LHCN-M2 (cell line): ENCODE results near the gene SEMA6B. TPM values are rescaled to one million over a fixed set of nuclear protein-coding genes. Genes with fewer than 3 reads are reported as not detected.

Experiments
- DNase-seq: peaks from one replicate; pipeline ENCODE4 v3.0.0-alpha.2; 2012; ENCODE audit warnings: low read depth
- total RNA-seq: library from RNA; depleted of rRNA; stranded (reverse); fragments of >200 nt; gene quantifications from 2 replicates; pipeline ENCODE4 v1.2.3, GENCODE V29; 2014

Gene SEMA6B
- total RNA-seq, 1 experiment from 2014 or later: 30.7 TPM

DNA sequence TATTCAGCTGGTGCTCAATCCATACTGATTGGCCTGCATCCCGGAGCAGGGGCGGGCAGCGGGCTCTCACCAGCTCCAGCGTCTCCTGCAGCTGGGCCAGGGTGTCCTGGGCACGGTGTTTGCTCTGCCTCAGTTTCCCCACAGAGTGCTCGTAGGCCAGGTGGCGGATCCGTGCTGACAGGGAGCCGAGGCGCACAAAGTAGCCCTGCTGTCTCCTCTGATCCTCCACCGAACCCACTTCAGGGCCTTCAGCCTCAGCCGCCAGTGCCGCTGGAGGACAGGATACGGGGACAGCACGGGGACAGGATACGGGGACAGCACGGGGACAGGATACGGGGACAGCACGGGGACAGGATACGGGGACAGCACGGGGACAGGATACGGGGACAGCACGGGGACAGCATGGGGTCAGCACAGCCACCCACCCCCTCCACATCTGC is 33.9 kb downstream of the SEMA6B start:
- DNase-seq: no peak

DNA sequence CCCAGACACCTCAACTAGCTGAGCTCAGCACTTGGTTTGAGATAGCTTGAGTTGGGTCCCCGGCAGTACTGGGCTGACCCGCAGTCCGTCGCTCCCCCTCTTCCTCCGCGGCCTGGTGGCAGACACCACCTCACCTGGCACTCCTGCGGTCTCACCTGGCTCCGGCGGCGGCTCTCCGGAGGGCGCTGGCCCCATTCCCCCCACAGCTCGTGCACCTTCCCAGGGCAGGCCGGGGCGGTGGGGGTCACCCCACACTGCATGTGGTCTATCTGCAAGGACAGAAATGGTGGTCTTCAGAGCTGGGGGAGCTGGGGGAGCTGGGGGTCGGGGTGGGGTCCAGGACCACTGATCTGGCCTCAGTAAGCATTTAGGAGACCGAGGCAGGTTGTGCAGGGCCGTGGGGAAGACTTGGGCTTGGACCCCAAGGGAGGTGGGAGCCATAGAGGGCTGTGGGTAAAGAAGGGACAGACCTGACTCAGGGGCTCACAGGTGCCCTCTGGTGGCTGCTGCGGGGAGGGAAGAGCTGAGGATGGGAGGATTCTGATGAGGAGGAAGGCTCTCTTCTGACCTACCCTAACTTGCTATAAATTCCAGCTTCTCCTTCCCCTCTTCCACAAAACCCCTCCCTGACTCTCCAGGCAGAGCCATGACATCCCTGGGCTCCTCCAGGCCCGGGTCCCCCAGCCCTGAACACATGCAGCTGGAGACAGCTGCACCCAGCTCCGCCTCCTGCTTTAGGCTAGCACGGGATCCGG is 34.5 kb downstream of the SEMA6B start:
- DNase-seq: peak; percentile 37

DNA sequence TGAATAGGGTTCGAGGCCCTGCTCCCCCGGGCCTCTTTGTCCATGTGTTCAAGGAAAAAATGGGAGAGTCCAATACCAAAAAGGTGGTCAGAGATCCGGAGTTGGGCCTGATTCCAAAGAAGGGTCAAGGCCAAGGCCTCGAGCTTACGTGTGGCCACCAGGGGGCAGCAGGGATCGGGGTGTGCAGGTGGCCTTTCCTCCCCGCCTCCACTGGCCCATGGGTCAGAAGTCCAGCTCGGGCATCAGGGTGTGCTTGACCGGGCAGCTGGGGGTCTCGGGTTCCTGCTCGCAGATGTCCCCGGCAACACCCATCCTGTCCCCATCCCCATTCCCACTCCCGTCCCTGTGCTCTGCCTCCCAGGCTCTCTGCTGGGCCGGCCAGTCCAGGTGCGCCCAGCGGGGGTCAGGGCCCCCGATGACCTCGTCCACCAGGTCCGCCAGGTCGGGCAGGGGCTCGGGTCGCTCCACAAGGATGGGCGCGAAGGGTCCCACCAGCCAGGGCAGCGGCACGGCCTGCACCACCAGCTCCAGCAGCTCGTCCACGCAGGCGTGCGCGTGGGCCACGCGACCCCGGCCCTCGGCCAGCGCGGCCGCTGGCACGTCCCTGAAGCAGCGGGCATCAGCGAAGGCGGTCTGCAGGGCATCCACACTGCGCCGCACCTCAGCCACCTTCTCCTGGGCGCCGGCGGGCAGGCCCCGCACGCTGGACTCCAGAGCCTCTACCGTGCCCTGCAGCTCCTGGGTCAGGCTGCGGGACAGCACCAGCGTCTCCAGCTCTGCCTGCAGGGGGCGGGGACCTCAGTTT is 36.0 kb downstream of the SEMA6B start:
- DNase-seq: no peak

DNA sequence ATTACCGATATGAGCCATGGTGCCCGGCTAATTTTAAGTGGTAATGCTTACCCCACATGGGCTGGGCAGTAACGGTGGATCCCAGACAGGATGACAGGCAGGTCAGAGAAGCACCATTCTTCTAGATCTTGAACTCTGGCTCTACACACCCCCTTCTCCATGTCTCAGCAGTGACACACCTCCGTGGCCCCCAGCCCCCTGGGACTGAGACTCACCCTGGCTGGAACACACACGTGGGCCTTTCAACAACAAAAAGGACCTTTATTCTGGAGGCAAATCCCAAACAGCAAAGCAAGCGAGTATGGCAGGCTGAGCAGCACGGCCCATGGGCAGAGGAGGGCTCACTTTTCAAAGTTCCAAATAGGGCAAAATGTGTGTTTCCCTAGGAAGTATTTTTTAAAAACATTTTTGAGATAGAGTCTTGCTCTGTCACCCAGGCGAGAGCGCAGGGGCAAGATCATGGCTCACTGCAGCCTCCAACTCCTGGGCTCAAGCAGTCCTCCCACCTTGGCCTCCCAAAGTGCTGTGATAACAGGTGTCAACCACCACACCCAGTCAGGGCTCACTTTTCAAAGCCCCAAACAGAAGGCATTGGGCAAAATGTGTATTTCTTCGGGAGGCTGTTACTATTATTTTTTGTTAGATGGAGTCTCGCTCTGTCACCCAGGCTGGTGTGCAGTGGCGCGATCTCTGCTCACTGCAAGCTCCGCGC is 37.0 kb downstream of the SEMA6B start:
- no peak for DNase-seq

DNA sequence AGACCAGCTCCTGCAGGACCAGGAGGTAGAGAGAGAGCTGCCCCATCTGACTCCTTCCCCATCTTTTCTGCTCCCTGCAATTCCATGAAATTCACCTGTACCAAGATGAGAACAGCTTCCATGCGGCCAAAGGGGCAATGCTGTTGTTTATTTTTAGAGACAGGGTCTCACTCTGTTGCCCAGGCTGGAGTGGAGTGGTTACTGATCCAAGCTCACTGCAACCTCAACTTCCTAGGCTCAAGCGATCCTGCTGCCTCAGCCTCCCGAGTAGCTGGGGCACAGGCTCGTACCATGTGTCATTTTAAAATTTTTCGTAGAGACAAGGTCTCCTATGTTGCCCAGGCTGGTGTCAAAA is 37.6 kb downstream of the SEMA6B start:
- DNase-seq: no peak

DNA sequence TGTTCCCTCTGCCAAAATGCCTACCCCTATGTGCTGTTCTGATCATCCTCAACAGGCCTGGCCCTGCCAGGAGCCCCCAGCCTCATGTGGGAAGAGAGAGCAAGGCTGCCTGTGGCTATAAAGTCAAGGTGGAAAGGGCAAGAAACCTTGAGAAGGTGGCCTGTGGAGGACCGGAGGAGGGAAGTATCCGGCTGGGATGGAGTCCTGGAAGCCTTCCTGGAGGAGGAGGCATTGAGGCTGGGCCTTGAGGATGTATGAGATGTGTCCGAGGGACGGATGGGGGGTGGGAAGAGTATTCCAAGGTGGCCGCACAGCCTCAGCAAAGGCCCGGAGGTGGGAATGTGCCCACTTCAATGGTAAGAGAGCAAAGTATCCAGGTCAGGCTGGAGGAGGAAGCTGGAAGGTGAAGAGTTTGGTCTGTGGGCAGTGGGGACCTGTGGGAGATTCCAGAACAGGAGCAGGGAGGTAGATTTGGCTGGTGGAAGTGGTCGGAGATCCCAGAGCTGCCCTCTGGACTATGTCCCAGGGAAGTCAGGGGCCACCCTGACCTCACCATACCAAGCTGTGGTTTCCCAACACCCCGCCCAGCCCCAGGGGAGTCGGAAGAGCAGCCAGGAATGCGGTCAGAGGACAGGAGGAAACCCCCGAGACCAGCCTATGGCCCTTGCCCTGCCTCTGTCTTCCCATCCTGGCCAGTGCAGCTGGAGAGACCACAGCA is 38.2 kb downstream of the SEMA6B start:
- no peak for DNase-seq

DNA sequence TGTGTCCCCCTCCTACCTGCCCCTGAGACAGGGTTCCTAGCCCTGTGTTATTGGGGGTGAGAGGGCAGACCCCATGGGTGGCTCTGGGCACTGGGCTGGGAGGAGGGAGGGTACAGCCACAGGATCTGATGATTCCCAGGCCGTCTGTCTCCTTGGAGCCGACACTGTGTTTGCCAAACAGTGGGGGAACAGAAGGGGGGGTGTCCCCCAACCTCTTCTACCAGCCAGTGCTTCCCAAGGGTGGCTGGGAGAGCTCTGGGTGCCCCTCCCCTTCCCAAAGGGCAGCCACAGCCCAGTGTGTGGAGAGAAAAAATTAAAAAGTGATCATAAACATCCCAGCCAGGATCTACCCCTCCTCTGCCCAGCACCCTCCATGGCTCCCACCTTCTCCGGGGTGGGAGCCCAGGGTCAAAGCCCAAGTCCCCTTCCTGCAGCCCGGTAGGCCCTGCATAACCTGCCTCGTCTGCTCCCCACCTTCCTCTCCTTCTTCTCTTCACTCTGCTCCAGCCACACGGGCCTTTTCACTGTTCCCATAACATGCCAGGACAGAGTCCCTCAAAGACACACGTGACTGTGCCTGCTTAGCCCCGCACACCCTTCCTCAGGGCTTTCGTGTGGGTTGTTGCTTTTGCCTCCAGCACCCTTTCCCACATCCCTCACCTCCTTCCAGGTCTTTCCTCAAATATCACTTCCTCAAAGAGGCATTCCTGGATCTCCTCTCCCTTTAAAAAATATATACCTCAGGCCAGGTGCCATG is 39.8 kb downstream of the SEMA6B start:
- DNase-seq: peak; percentile 27

DNA sequence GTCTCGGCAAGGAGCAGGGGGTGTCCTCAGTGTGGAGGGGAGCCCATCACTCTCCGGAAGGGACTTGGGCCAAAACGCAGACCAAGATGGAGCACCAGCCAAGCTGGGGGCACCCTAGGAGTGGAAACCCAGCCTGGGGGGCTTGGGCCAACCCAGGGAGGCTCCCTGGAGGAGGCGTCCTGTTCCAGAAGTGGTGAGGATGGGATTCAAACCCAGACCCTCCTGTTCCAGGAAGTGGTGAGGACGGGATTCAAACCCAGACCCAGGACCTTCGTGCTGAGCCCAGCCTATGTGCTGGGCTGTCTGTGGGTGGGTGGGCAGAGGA is 40.4 kb downstream of the SEMA6B start:
- no peak for DNase-seq

DNA sequence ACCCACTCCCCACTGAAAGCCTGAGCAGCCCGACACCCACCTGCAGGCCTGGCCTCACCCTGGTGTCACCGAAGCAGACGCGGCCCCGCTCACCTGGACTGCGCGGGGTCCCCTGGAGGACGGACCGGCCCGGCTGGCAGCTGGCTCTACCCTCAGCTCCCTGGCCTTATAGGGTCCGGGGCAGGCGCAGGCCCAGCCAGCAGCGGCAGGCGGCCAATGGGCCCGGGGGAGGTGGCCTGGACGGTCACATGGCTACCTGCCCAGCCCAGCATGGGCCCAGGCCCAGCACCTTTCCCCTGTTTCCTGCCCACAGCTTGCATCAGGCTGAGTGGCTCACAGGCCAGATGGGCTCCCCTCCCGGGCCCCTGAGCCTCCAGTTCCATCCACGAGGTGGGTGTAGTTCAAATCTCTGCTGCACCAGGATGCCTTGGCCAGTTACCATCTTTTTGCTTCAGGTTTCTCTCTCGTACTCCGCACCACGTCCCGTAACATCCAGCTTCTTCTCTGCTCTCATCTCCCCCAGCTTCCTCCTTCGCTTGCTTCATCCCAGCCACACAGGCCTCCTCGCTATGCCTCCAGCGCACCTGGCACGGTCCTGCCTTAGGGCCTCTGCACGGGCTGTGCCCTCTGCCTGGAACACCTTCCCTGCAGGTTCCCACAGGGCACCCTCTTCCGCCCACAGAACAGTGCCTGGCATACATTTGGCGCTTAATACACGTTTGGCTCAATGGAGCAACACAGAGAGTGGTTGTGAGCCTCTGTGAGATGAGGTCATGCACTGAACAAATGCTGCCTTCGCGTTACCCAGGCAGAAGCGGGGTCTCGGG is 40.9 kb downstream of the SEMA6B start, which contains the start of gene PLIN4:
Gene PLIN4 (minus strand): TSS at position 142 of the 827 bp plus-strand sequence. CDS start 214 bp downstream, outside the sequence.
- DNase-seq: no peak

DNA sequence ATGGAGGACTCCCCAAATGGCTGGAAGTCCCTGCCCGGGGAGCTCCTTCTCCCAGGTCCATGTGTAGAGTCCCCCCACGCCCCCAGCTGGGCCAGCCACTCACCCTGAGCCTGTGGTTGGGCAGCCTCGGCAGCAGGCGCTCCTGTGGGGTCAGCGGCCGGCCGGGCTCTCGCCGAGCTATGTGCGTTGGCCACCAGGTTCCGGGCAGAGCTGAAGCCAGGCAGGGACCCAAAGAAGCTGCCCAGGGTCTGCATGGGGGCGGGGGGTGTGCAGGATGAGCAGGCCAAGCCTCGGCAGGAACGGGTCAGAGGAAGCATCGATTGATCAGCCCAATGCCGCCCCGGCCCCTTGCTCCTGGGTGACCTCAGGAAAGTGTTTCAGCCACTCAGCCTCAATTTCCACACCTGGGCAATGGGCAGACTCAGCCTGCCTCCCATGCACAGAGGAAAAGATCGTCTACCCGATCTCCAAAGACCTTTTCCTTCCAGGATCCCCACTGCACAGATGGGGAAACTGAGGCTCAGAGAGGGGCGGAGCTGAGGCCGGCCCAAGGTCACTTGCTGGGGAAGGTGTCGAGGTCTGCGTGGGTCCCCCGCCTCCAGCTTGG is 41.9 kb downstream of the SEMA6B start:
- DNase-seq: no peak

DNA sequence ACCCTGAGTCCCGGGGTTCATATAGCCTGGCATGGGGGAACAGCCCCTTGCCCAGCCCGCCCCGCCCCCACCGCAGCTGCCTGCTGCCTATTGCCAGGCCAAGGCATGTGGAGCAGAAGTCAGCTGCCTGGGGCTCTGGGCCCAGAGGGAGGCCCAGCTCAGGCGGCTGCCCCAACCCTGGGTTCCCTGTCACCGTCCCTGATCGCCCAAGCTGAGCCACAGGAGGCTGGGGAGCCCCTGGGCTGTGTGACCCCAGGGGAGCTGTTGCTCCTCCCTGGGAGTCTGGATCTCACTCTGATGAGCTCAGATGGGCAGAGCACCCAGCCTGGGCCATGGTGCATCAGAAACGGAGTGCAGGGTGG is 42.6 kb downstream of the SEMA6B start:
- DNase-seq: peak; percentile 34

DNA sequence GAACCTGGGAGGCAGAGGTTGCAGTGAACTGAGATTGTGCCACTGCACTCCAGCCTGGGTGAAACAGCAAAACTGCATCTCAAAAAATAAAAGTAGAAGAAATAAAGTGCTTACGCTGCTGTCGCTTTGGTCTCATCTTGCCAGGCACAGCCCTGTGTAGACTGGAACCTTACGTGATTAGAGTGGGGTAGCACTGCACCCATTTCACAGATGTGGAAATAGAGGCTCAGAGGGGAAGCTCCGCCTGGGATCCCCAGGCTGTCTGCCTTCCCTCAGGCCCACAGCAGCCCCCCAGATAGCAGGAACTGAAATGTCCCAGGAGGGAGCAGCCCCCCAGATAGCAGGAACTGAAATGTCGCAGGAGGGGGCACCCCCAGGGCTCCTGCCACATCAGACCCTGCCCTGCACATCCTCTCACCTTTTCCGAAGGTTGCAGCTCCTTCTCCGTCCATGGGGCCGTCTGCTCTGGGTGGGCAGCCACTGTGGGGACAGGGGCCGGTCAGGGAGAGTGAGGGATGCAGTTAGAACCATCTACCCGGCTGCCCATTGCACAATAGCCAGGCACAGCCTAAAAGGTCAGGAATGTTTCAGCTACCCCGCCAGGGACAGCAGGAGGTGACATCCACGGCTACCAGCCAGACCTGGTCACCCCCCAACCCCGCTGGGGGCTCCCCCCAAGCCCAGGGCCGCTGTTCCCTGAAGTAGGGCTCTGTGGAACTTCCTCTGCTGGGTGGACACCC is 43.1 kb downstream of the SEMA6B start:
- DNase-seq: no peak

DNA sequence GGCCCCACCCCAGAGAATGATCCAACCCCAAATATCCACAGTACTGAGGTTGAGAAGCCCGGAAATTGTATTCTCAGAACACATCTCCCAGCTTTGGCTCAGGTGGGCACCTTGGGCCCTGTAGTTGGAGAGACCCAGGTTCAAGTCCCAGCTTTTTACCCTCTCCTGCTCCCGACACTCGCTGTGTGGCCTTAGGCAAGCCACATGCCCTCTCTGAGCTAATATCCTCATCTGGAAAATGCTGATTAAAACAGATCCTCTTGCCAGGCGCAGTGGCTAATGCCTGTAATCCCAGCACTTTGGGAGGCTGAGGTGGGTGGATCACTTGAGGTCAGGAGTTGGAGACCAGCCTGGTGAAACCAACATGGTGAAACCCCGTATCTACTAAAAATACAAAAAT is 43.8 kb downstream of the SEMA6B start:
- DNase-seq: no peak

DNA sequence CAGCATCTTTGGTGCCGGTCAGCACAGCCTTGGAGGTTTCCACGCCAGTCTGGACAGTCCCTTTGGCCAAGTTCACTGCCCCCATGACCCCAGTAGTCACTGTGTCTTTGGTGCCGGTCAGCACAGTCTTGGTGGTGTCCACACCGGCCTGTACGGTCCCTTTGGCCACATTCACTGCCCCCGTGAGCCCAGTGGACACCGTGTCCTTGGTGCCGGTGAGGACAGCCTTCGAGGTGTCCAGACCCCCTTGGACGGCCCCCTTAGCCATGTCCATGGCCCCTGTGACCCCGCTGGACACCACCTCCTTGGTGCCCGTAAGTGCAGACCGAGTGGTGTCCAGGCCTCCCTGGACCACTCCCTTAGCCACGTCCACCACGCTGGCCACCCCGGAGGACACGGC is 46.2 kb downstream of the SEMA6B start:
- no peak for DNase-seq

DNA sequence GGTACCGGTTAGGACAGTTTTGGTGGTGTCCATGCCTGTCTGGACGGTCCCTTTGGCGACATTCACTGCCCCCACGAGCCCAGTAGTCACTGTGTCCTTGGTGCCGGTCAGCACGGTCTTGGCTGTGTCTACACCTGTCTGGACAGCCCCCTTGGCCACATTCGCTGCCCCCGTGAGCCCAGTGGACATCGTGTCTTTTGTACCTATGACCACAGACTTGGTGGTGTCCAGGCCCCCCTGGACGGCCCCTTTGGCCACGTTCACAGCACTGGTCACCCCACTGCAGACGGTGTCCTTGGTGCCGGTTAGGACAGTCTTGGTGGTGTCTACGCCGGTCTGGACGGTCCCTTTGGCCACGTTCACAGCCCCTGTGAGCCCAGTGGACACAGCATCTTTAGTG is 47.4 kb downstream of the SEMA6B start:
- DNase-seq: no peak

DNA sequence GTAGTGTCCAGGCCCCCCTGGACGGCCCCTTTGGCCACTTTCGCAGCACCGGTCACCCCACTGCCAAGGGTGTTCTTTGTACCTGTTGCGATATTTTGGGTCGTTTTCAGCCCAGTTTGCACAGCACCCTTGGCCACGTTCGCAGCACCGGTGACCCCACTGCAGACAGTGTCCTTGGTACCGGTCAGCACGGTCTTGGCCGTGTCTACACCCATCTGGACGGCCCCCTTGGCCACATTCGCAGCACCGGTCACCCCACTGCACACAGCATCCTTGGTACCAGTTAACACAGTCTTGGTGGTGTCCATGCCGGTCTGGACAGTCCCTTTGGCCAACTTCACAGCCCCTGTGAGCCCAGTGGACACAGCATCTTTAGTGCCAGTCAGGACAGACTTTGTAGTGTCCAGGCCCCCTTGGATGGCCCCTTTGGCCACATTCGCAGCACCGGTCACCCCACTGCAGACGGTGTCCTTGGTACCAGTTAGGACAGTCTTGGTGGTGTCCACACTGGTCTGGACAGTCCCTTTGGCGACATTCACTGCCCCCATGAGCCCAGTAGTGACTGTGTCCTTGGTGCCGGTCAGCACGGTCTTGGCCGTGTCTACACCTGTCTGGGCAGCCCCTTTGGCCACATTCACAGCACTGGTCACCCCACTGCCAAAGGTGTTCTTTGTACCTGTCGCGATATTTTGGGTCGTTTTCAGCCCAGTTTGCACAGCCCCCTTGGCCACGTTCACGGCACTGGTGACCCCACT is 48.0 kb downstream of the SEMA6B start:
- no peak for DNase-seq

DNA sequence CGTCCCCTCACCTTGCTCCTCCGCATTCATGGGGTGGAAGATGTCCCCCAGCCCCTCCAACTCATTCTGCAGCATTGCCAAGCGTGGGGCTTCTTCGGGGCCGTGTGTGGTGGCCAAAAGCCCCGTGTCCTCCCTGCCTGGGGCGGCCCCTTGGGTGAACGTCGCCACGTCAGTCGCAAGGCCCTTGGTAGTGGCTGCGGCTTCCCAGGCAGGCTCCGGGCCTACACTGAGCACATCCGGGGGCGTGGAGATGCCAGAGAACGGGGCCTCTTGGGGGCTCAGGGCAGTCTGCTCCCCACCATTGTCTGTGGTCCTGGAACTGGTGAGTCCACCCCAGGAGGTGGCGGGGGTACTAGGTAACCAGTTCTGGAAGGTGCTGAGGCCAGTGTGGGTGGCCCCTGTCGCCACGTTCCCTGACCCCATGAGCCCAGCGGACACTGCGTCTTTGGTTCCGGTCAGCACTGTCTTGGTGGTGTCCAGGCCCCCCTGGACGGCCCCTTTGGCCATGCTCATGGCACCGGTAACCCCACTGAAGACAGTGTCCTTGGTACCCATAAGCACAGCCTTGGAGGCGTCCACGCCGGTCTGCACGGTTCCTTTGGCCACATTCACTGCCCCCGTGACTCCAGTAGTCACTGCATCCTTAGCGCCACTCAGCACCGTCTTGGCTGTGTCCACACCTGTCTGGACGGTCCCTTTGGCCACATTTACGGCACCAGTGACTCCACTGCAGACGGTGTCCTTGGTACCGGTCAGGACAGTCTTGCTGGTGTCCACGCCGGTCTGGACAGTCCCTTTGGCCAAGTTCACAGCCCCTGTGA is 48.8 kb downstream of the SEMA6B start:
- DNase-seq: no peak
